Measurements from ENCODE around the gene MED17.
"Not testable (repeated sequence)": the region's sequence is repeated elsewhere in the genome, so short reads cannot be mapped to it uniquely, and the experiment has no call there.

Gene MED17

DNA sequence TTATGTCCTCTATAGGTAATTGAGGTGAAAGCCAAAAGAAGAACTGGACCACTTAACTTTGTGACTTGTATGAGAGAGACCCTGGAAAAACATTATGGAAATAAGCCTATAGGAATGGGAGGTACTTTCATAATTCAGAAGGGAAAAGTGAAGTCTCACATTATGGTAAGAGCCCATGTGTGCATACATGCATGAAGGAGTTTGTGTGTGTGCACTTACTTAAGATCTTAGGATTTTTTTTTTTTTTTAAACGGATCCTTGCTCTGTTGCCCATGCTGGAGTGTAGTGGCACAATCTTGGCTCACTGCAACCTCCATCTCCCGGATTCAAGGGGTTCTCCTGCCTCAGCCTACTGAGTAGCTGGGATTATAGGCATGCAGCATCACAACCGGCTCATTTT, 26.8 kb upstream of the MED17 start:
- no peak for DNase-seq

DNA sequence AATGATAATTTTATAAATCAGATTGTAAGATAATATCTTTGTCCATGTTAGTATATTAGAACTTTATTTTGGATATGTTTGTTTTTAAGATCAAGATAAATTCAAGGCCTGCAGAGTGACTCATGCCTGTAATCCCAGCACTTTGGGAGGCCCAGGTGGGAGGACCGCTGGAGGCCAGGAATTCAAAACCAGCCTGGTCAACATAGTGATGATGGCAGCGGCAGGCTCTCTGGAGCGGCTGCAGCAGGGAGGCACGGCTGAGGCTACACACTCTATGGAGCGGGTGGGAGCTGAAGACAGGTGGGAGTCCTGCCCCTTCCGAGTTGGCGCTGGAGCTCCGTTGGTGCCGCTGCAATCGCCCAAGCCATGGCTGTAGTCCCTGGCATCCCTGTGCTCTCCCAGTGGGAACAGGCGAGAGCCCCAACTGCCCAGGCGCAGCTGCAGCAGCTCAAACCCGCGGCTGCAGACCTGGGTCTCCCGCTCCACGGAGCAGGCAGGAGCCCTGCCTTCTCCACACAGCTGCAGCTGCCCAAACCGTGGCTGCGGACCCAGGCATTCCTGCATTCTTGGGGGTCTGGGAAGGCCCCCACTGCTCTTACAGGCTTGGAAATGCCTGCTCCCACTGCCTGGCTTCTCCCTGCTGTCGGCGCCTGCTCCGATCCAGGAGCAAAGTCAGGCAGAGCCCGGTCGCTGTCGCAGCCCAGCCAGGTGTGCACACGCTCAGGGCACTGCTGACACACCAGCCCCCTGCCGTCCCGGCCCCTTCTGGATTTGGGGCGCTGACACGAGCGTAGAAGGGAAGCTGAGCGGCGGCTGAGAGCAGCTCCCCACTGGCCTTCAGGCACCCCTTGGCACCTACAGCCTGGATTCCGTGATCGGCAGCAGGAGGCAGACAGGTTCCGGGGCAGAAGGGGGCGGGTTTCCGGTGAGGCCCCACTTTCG, 25.9 kb upstream of the MED17 start:
- DNase-seq = no peak

- DNase-seq = not testable (repeated sequence)
These were observed 25.0 kb upstream of the MED17 start for GRCh38 chr11:93759123-93759522.

GRCh38 chr11:93761910-93762309, 22.2 kb upstream of the MED17 start:
- DNase-seq = no peak

DNA sequence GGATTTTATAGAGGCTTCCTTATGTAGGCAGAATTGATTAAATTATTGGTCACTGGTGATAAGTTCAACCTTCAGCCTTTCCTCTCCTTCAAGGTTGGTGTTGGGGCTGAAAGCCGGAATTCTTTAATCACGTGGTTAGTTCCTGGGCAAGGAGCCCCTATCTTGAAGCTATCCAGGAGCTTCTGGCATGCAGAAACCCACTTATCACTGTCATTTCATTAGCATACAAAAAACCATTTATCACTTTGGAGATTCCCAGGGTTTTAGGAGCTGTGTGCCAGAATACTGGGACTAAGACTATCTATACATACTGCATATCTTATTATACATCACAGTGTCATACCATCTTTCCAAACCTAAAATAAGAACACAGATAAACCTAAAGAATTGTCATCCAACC, 18.5 kb upstream of the MED17 start:
- no peak for DNase-seq

- no peak for DNase-seq
These were observed 17.6 kb upstream of the MED17 start for GRCh38 chr11:93766504-93766903.

DNA sequence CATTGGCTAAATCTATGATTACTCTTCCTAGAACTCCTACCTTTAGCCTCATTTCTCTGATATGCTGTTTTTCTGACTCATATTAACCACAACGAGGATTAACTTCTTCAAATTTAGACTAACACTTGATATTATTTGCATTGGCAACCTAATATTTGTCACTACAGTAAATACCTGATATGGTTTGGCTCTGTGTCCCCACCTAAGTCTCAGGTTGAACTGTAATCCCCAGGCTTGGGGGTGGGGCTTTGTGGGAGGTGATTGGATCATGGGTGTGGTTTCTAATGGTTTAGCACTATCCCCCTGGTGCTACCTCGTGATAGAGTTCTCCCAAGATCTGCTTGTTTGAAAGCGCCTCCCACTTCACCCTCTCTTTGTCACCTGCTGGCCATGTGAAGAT, 17.1 kb upstream of the MED17 start:
- no peak for DNase-seq

GRCh38 chr11:93770160-93770559, 13.9 kb upstream of the MED17 start:
- DNase-seq = no peak

DNA sequence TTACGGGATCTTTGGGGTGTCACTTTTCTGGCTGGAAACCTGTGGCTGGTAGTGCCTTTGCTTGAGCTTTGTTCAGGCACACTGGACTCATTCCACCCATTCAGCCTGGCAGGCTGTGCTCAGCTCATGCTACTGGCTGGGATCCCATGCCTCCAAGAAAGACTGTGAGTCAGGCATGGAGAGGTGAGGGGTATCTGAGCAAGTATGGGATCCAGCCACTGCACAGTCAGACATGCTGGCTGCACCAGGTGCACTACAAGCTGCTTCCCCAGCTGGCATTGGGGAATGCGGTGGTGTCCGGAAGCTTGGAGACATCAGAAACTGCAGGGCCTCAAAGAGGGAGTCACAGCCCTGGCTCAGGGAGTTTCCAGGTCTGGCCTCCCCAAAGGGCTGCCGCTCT, 12.0 kb upstream of the MED17 start:
- no peak for DNase-seq

DNA sequence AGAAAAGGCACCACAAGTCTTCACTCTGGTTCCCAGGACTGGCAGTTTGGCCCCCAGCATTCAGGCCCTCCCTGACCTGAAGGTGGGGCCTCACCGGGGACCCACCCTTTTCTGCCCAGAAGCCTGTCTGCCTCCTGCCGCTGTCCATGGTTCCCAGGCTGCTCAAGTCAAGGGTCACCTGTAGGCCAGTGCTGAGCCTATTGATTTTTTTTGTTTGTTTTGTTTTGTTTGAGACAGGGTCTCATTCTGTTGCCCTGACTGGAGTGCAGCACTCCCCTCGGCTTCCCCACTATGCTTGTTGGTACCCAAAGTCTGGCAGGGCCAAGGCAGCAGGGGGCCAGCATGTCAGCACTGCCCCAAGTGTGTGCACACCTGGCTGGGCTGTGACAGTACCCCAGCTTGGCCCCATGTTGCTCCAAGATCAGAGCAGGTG, 11.0 kb upstream of the MED17 start:
- DNase-seq = no peak

- no peak for DNase-seq
These were observed 10.4 kb upstream of the MED17 start for GRCh38 chr11:93773601-93774200.

DNA sequence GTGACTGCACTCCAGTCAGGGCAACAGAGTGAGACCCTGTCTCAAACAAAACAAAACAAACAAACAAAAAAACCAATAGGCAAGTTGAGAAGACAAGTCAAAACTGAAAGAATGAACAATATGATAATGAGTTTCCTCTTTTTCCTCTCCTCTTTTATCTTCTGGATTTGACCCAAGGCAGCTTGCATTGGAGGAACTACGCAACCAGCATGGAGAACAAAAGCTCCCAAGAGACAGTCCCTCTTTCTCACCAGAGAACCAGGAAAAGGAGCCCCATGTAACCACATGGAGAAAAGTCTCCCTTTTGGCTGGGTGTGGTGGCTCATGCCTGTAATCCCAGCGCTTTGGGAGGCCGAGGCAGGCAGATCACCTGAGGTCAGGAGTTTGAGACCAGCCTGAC, 9.5 kb upstream of the MED17 start:
- not testable (repeated sequence) for DNase-seq

DNA sequence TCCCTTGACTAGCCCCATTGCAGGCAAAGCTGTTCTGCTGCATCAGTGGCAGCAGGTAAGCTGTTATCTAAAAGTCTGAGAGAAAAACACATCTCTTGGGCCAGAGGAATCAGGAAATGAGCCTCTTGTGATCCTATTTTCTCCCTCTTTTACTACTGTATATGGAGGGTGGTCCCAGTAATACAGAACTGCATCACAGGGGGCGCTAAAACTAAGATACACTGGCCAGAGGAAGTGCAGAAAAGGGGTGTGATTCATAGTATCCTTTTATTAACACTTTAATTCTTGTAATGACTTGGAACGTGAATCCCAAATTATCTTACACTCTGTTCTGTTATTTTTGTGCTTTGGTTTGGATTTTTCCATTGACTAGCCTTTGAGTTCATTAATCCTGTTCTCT, 8.8 kb upstream of the MED17 start:
- DNase-seq = no peak

GRCh38 chr11:93783362-93783761, 720 bp upstream of the MED17 start:
- no peak for DNase-seq

DNA sequence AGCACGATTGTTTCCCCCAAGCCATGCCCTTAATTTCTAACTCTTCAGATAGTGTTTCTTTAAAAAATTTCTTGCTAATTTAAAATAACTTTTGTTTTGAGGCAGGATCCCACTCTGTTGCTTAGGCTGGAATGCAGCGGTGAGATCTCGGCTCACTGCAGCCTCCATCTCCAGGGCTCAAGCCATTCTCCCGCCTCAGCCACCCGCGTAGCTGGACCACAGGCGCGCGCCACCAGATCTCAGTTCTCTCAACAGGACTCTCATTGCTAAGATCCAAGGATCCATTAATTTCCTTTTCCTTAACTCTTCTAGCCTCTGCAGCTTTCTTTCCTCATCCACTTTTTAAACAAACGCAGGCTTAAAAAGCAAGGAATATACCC, 327 bp upstream of the MED17 start:
- peak in 1 of 58 donors; percentile 75 for DNase-seq

DNA sequence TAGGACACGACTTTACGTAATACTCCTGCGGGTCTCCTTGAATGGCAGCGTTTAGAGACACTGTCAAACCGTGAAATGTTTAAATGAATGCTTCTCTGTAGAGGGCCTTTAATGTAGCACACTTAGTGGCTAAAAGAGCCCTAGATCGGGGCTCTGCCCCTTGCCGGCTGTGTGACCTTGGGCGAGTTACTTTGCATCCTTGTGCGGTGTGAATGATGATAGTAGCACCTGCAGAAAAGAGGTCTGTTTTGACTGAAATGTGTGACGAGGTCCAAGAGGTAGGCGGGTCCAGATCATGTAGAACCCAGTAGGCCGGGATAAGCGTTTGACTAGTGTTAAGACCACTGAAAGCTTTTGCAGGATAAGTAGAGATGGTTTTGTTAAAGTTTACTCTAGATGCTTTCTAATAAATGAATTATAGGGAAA, 866 bp downstream of the MED17 start:
- peak in 2 of 58 donors; percentile 16 to 40 for DNase-seq

- DNase-seq = no peak
These were observed 7.4 kb downstream of the MED17 start for GRCh38 chr11:93791493-93791892.

GRCh38 chr11:93796441-93797231, 12.6 kb downstream of the MED17 start:
- no peak for DNase-seq

DNA sequence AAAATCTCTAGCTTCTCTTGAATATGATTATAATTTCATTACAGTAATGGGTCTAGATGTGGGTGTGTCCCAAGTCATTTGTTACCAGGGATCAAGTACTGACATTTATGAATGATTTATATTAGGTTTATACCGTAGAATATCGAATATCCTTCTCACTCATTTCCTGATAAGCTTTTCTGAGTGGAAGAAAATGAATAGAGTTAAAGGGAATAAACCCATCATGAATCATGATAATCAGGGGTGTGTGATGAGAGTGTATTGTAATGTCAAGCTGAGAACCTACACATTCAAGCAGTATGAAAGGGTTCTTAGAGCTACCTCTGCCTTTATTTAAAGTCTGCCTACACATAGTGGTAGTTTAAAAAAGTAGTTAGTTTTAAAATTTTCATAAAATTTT, 17.3 kb downstream of the MED17 start:
- no peak for DNase-seq

DNA sequence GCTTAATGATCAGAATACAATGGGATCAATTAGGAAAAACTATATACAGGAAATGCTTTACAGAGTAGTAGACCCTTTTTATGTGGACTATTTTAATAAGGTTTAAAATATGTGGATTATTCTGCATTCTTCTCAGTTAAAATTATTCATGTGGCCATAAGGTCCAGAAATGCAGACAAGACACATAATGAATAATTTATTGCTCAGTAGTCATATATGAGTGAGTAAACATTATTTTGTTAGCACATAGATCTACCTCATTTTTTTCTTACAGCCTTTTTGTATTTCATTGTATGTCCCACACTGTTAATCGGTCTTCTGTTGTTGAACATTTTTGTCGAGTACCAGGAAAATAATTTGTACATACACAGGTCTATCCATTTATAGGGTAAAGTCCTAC, 20.8 kb downstream of the MED17 start:
- DNase-seq = no peak

DNA sequence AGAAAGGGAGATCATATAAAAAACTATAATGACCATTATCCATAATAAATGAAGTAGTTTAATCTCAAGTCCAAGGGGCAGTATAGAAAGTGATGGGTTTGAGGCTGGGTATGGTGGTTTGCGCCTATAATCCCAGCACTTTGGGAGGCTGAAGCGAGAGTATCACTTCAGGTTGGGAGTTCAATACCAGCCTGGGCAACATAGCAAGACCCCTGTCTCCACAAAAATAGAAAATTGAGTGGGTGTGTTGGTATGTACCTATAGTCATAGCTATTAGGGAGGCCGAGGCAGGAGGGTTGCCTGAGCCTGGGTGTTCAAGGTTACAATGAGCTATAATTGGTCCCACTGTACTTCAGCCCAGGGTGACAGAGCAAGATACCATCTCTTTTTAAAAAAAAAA, 23.9 kb downstream of the MED17 start:
- no peak for DNase-seq

DNA sequence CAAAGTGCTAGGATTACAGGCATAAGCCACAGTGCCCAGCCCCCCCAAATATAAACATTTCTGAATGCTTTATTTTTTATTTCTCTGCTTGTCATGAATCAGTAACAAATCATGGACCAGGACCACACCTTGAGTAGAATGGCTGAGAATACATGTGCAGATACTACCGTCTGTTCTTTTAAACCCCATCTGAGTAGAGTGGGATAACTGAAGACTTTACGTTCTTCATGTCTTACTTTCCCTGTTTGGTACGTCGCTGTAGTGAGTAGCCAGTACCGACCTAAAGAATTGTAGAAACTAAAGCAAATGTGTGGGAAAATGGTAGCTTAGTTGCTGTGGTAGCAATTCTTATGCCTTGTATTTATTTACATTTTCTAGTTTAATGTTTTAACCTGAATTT, 29.9 kb downstream of the MED17 start:
- DNase-seq = no peak

All from anterior cingulate cortex (tissue), 58 donors.